BJ (cell line): ENCODE data around the gene PBX1. TPM values are rescaled to one million over a fixed set of nuclear protein-coding genes. Genes with fewer than 3 reads are reported as not detected.

Experiments used
- CTCF ChIA-PET: fragments of 350-600 bp; formaldehyde crosslinking; extraction: SDS; loops from one replicate; lab custom pipeline; 2021; ENCODE audit warnings: antibody characterized with exemption, inconsistent platforms; lab: Yijun Ruan, JAX
- POLR2A ChIA-PET: fragments of 300-600 bp; sonication (Branson Sonifier 250); formaldehyde crosslinking; extraction: SDS; loops from one replicate; lab custom pipeline; 2021; ENCODE audit warnings: antibody characterized with exemption; lab: Charles Lee
- DNase-seq: peaks from one replicate; pipeline ENCODE4 v3.0.0-alpha.2; 2011; ENCODE audit warnings: low read depth
- H3K27me3 ChIP-seq: 2 replicates; pipeline ENCODE4 v1.6.0; 2011; ENCODE audit warnings: low read length; ENCODE audit not compliant: control insufficient read depth, insufficient read depth
- H3K36me3 ChIP-seq: 2 replicates; pipeline ENCODE4 v1.5.1; 2011; ENCODE audit warnings: low read length; ENCODE audit not compliant: control insufficient read depth, insufficient read depth
- H3K4me3 ChIP-seq: 2 replicates; pipeline ENCODE4 v1.5.1; 2011; ENCODE audit warnings: low read depth, mild to moderate bottlenecking, control low read depth, low read length
- CTCF ChIP-seq: IDR thresholded peaks from 2 replicates; pipeline ENCODE4 v1.5.1; 2011; ENCODE audit warnings: low read depth, mild to moderate bottlenecking, control low read depth, inconsistent platforms, low read length, moderate library complexity; ENCODE audit not compliant: insufficient read depth
- polyA plus RNA-seq: library from polyadenylated mRNA; depleted of rRNA; stranded (reverse); fragments of >200 nt; gene quantifications from 2 replicates; pipeline ENCODE4 v1.2.3, GENCODE V29; 2011

PBX1 gene
- polyA plus RNA-seq, 1 experiment = 46.1 TPM

GRCh38 chr1:164590592-164590991 is 31.6 kb downstream of the PBX1 start:
- POLR2A ChIA-PET = interaction anchor here (0.6 kb wide), 1 partner anchor 9 kb away, joined by 4 read pairs; no protein-coding TSS in a partner anchor
- Histone ChIP-seq H3K4me3 (no peak overlapping the region), H3K36me3 (peaks cover 4% of the 10 kb centered on the region; the same call in 1 of the 2 replicates), H3K27me3 (no peaks in the 10 kb centered on the region)
- CTCF ChIA-PET = no interaction called here
- TF ChIP-seq CTCF = no peak
- no peak for DNase-seq

GRCh38 chr1:164591858-164592257 is 32.9 kb downstream of the PBX1 start:
- CTCF ChIA-PET = interaction anchor here (0.8 kb wide), 1 partner anchor 481 kb away, joined by 3 read pairs; no protein-coding TSS in a partner anchor
- POLR2A ChIA-PET = interaction anchor here (0.5 to 0.6 kb wide), 3 partner anchors 19 to 1731 kb away, joined by 3 read pairs; partner anchors contain the start of gene CCDC190

GRCh38 chr1:164592634-164593033 is 33.6 kb downstream of the PBX1 start:
- ChIA-PET POLR2A (no interaction called here), CTCF (no interaction called here)
- Histone ChIP-seq H3K27me3 (no peaks in the 10 kb centered on the region), H3K4me3 (no peak overlapping the region), H3K36me3 (peaks cover 2% of the 10 kb centered on the region; the same call in 1 of the 2 replicates)
- TF ChIP-seq CTCF = no peak
- no peak for DNase-seq

More at GRCh38 chr1:164591858-164592257, 32.9 kb downstream of the PBX1 start:
- no peak for DNase-seq
- H3K4me3 ChIP-seq = no peak overlapping the region
- no peak for TF ChIP-seq CTCF
- peaks cover 2% of the 10 kb centered on the region; the same call in 1 of the 2 replicates for H3K36me3 ChIP-seq
- H3K27me3 ChIP-seq = no peaks in the 10 kb centered on the region

GRCh38 chr1:164595212-164595611 is 36.2 kb downstream of the PBX1 start:
- POLR2A ChIA-PET = no interaction called here
- H3K36me3 ChIP-seq = 0 out of 2 replicates have a peak, but pooled peaks cover 1% of the 10 kb centered on the region
- no peak for TF ChIP-seq CTCF
- no peak overlapping the region for H3K4me3 ChIP-seq
- CTCF ChIA-PET = interaction anchor here (0.5 kb wide), 1 partner anchor 13 kb away, joined by 3 read pairs; no protein-coding TSS in a partner anchor
- H3K27me3 ChIP-seq = no peaks in the 10 kb centered on the region
- DNase-seq = no peak

GRCh38 chr1:164596172-164596571 is 37.2 kb downstream of the PBX1 start:
- TF ChIP-seq CTCF = no peak
- Histone ChIP-seq H3K4me3 (no peak overlapping the region), H3K27me3 (no peaks in the 10 kb centered on the region), H3K36me3 (0 out of 2 replicates have a peak, but pooled peaks cover 1% of the 10 kb centered on the region)
- ChIA-PET CTCF (interaction anchor here (0.6 kb wide), 1 partner anchor 32 kb away, joined by 3 read pairs; no protein-coding TSS in a partner anchor), POLR2A (no interaction called here)
- no peak for DNase-seq
